NCI-H2171 (cell line): Measurements from ENCODE around the gene TP53BP1.
A peak's percentile ranks its signal among the peaks of the same experiment; 100 is the strongest.

Source experiments
- DNase-seq: peaks from one replicate; lab custom pipeline; 2025; lab: John Stamatoyannopoulos, UW

Gene TP53BP1

DNA sequence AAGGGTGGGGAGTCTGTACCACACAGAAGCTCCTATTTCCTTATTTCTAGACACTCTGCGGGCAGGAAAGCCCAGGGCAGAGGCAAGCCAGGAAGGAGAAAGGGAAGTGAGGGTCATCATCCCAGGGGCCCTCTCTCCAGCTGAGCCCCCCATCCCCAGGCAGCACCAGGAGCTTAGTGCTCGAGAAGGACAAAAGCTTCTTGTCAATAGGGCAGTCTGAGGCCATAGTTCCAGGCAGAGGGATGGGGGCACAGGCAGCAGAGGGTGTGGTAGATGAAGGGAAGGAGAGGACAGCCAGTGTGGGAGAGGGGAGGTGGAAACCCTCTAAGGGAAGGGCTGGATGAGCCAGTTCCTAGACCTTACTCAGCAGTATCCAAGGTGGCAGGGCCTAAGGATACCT is 27.2 kb upstream of the TP53BP1 start:
- DNase-seq, result no peak

DNA sequence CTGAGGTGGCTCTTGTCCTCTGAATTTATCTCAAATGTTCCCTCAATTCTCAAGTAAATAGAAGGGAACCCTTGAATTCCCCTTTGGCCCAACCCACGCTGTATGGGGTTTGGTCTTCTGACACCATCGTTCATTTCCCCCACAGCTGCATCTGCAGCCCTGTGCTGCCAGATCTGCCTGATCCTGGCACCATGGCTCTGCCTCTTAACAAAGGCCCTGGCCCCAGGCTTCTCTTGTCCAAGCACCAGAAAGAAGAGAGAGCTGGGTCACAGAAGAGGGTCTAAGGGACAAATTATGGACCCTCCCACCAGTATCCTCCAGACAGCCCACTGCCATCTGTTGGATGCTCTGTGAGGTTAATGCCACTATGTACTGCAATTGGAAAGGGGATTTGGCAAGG is 26.2 kb upstream of the TP53BP1 start:
- DNase-seq, result no peak

DNA sequence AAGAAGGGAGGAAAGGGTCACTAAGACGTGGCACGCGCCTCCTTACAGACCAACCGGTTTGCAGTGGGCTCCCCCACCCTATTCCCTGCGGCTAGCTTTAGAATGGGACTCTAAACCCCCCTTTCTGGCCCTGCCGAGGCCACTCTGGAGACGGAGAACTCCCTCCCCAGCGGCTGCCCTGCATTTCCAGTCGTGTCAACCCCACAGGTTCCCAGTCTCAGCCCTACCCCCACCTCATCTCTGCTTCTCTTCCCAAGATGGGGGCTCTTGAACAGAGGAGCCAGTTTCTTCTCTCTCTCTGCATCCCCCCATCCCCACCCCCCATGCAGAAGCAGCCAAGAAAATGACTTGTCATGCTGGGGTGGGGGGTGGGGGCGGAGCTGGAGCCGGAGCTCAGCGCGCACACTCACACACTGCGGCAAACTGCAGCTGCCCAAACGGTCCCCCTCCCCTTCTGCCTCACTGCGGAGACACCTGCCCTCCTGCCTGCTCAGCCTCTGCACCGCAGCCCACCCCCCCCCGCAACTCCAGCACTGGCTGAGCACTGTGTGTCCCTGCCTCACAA is 25.3 kb upstream of the TP53BP1 start:
- peak; percentile 59 for DNase-seq

DNA sequence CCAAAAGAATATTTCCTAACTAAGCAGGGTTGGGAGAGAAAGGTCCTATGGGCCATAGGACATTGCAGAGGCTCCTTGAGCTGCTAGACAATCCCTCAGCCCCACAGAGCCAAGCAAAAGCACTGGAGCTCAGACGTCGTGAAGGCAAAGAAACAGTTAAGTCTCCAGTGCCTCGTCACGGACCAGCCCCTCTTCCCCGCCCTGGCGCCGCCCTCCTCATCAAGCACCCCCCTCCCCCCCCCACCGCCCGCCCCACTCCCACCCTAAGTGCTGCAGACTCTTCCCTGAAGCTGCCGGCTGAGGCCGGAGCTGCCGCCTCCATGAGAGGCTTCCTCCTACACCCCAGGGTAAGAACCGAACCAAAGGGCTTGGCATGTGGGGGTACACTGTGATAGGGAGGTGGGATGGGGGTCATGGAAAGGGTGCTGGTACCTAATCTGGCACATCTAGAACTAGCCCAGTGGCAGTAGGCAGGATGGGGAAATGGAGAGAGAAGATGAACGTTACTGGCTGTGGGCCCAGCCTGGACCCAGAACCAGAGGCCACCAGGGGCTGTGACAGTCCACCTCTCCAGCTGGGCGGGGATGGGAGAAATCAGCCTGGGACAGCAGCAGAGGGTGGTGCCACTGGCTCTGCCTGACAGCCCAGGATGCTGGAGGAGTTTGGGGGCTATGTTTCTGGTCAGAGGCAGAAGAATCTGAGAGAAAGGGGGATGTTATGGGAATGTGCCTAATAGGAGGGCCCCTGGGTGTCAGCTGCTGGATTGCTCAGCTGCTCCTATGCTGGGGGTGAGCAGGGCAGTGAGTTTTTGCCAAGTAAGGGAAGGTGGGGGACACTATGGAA is 24.6 kb upstream of the TP53BP1 start, which contains the start of gene MAP1A:
TSS of gene MAP1A (plus strand) at position 255 of the 843 bp plus-strand sequence. CDS start 3,866 bp downstream, outside the sequence.
- DNase-seq, result peak; percentile 75

DNA sequence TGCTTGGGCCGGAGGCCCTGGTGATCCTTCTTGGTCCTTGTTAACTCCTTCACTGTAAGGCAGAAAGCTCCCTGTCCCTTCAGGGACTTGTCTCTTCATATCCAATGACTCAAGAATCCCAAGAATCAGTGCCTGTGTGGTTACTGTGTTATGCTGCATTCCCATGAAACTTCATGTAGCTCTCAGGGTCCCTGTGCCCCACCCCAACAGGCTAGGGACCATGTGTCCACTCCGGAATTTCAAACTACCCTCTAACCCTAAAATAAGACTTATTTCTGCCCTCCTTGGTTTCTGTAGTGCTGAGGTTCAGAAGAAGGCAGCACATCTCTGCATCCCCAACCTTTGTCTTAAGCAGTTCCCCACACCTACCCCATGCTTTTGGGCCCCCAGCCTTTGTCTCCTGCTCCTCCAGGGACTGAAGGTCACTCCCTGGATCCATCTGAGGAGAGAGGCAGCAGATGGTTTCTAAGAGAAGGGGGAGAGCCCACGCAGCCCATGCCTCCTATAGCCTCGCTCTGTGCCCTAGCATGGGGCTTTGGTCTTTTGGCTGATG is 23.9 kb upstream of the TP53BP1 start:
- DNase-seq, result peak; percentile 43

DNA sequence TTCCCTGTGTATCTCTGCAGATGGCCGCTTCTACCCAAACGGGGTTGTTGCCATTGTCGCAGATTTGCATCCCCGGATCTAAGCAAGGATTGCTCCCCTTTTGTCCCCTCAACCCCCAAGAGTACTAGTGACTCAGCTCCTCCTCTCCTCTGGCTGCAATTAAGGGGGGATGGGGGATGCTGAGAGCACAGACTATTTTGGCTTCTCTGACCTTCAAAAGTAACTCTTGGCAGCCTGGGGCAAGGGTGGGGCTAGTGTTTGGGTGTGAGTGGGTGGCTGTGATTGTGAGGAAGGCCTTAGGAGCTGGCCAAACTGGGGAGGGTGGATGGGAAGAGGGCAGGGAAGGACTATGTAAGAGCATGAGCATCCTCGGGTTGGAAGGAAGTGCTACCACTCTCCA is 23.2 kb upstream of the TP53BP1 start:
- no peak for DNase-seq

DNA sequence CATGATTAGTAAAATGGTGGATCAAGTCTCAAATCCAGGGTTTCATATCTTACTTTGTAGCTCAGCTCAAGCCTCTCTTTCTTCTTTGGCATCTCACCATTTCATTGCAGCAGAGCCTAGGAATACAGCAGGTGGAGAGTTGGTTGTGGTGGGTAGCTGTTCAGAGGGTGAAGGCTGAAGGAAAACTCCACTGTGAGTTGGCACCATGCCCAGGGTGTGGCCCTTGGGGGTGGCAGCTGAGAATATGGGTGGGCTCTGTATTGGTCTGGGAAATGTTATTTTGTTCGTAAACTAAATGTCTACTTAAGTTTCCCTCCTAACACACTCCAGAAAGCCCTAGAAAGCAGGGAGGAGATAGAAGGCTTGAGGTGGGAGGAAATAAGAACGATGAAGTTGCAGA is 22.8 kb upstream of the TP53BP1 start:
- no peak for DNase-seq

DNA sequence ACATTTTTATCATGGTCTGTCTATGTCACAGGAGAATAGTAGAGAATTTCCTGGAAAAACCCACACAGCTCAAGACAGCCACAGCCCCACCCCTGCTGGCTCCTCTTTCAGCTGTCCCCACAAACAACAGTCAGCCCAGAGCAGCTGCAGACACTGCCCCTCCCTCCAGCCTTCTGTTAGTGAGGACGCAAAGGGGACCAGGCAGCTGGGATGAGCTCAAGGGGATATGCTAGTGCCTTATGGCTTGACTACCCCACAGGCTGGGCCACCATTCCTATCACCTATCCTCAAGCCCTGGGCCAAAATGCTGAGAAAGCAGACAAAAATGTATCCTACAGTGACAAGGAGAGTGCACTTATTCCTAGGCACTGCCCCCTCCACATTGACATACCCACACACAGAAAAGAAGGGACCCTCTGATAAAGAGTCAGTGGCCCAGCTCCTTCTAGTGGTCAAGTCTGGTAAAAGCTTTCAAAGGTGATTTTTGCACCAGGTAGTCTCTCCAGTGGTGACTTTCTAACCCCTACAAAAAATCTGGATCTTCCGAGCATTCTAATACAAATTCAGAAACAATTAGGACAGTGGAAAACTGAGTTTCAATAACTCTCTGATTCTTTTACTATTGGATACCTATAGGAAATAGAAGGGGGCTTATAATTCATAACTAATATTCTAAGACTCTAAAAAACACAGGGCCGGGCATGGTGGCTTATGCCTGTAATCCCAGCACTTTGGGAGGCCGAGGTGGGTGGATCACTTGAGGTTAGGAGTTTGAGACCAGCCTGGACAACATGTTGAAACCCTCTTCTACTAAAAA is 21.5 kb upstream of the TP53BP1 start:
- peak; percentile 34 for DNase-seq

DNA sequence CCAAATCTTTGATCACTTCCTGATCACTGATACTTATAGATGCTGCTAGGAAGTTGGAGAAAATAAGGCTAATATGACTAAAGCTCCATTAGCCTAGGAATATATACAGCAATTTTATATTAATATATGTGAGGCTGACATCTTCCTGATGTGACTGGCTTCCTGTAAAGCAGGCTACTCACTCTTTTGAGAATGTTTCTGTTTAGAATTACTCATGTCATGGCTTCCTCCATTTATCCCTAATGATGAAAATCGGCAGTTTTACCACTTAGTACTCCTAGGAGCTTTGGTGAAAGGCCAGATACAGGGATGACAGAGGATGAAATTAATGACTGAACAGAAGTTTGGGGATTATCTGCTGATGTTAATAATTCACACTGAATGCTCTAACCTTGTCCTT is 20.6 kb upstream of the TP53BP1 start:
- no peak for DNase-seq

DNA sequence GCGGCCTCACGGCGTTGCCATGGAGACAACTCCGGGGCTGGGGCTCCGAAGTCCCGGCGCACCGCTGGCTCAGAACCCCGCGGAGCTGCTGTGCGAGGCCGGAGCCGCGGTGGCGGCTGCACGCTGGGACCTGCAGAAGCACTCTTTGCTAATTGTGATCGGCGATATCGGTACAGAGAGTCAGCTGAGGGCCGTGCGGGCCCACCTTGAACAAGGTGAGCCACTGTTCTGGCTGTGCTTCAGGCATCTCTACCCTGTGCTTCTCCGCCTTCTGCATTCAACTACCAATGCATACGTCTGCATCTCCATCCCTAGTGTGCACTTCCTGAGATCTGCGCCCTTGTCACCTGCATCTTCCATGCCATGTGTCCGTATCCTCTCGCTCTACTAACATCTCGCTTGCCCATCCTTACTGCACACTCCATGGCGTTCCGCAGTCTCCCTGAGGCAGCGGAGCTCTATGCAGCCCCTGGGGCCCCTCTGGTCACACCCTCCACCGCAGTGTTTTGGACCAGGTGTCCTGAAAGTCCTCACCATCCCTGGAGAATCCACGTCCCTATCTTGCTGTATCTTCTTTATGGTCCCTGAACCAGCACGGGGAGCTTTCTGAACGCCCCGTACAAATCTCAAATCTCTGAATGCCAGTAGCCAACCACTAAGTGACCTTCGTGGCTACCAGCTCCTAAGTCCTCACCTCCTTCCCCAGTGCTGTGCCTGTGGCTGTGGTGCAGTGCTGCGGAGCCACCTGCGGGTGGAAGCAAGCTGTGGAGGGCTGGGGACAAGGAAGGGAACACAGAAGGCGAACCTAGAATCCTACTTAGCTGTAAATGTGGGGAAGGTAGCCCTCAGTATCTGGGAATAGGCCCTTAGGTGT is 18.3 kb upstream of the TP53BP1 start:
- DNase-seq, result peak; percentile 9

DNA sequence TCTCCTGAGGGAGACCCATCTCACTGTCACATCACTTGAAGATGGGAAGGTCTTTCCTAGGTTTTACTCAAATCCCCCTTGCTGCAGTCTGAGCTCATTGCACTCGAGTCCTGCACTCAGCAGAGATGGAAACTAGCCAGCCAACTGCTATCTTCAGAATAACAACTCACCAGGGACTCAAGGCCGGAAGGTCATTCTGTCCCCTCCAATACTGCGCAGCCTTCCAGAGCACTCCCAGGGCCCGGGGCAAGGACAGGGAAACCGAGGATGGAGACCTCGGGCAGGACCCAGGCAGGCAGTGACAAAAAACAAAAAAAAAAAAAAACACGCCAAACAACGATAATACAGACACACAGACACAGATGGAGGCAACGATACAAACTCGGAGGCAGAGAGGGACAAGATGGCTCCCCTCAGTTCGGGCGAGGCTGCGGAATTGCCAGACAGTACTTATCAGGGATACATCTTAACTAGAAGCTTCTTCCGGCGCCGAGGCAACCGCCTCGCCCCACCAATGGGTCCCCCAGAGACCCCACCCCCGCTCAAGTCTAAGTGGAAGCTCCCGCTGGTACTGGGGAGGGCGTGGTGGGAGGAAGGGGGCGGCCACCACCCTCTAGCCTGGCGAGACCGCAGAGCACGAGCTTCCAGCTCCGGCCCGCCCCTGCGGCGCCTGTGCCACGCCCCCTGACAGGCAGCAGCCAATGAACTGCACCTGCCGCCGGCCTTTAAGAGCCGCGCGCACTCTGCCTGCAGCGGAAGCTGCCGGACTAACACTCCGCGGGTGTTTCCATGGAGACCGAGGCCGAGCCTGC is 17.4 kb upstream of the TP53BP1 start:
- DNase-seq, result peak; percentile 99

DNA sequence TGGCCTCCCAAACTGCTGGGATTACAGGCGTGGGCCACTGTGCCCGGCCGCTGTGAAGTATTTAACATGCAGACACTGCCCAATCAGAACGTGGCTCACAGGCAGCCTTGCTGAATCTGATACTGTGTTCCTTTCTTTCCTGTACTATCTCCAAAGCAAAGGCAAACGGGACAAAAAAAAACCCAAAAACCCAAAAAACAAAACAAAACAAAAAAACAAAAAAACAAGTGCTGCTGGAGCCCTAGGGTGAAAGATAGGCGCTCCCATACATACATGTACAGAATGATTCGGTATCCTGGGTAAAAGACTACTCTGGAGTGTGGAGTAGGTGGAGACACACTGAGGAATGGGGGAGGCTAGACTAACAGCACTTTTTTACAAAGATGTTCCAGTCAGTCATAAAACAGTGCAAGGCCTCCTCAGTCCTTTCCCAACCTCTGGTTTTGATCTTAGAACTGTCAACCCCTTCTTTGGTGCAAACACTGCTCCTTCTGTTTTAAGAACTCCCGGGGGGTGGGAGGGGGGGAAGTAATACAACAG is 16.8 kb upstream of the TP53BP1 start:
- no peak for DNase-seq

DNA sequence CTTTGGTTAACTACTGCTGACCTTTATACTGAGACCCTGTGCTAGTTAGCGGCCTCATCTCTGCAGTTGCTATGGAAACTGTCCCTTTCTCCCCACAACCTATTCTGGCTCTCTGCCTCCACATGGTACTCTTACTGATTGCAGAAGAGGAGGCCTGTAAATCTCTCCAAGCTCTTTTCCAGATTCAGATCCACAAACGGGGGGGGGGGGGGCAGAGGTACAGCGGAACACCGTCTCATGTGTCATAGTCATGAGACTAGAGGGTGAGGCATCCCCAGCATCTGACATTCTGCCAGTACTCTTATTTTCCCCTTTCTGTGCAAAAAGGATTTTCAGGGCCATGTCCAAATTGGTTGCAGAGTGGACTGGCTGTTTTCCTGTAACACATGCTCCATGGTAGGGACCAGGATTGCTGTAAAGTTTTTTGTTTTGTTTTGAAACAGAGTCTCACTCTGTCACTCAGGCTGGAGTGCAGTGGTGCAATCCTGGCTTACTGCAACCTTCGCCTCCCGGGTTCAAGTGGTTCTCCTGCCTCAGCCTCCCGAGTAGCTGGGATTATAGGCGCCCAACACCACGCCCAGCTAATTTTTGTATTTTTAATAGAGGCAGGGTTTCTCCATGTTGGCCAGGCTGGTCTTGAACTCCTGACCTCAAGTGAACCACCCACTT is 16.2 kb upstream of the TP53BP1 start:
- DNase-seq, result no peak

DNA sequence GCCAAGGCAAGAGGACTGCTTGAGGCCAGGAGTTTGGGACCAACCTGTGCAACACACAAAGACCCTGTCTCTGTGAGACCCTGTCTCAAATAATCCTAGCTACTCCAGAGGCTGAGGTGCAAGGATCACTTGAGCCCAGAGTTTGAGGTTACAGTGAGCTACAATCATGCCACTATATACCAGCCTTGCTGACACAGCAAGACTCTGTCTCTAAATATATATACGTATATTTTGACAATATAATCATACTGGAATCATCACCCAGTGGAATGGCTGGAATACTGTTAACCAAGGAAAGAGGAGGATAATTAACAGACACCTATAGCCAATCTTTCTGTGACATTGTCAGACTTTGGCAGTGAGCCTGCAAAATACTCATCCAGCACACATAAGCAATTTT is 15.5 kb upstream of the TP53BP1 start:
- DNase-seq, result no peak

DNA sequence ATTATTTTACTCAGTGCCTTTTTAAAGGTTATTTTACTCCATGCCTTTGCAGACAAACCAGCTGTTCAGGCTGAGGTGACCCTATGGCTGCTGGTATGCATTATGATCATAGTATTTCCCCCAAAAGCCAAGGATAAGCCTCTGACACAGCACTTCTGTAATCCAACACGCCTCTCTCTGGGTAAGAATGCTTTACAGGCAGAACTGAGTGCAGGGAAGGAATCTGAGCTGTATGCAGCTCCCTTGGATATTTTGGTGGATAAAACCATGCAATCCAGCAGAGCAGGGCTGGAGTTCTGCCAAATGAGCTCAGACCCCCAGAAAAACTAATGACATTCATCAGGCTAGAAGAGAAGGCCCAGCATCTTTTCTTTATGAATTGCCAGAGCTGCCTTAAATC is 12.8 kb upstream of the TP53BP1 start:
- no peak for DNase-seq

DNA sequence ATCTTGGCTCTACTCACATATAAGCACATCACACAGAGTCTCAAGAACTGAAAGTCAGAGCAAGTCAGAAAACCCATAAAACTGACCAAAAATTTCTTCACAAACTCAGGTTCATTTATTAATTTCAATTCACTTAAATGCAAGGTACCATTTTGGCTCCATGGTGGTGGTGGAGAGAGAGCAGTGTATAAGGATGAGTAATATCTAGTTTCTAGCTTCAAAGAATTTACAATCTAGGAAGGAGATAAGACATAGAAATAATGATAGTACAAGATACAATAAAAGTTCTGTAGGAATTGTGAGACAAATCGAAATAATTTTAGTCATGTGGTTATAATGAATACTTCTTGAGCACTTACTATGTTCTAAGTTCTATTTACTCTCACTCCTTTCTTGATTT is 6.7 kb upstream of the TP53BP1 start:
- DNase-seq, result no peak

DNA sequence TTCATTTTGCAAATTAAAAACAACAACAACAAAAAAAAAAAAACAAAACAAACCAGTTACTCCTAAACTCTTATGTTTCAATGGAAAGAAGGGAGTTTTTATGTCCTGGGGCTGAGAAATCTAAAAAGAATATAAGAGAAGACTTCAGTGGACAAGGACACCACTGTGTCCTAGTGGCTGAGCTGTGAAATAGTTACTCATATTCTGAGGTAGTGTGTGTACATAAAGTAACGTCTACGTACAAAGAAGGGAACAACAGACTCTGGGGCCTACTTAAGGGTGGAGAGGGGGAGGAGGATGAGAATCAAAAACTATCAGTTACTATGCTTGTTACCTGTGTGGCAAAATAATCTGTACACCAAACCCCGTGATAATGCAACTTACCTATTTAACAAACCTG is 6.0 kb upstream of the TP53BP1 start:
- DNase-seq, result no peak

DNA sequence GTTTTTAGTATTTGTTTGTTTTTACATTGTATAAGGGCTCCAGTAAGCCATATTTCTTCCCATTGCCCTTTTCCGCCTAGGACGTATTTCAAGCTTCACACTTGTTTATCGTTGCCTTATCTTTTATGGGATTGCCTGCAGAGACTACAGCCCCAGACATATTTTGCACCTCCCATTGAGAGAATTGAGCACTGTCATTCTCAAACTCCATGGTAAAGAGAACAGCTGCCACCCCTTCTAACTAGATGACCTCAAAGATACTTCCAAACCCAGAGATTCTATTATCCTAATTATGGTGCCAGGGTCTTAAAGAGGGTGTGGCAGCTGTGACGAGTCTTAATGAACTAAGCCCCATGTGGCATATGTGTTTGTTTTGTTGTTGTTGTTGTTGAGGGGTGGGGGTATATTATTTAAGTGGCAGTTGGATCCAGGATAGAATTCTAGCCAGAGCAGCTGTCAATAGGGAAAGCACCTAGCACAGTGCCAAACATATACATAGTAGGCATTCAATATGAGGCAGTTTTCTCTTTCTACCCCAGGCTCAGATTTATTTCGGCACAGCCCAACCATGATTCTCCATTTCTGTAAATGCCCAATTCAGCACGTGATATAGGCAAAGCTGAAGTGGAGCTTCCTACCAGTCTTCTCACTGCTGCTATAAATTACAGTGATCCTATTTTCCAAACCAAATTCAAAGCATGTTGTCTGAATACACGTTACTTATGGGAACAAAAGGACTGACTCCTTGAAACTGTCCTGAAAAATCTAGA is 932 bp upstream of the TP53BP1 start:
- no peak for DNase-seq

DNA sequence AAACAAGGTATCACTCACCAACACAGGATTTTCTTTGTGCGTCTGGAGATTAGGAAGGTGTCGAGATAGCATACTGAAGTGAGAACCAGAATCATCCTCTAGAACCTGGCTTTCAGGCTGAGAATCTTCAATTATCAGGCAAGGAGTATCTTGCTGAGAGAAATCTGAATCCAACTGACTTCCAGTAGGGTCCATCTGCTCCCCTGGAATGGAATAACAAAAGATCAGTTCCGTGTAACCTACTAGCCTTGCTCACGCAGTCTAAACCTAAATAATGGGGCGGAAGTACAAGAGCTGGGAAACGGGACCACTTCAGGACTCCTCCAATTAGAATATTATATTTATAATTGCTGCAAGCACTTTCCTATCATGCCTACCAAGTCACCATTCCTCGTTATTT is 690 bp downstream of the TP53BP1 start:
- no peak for DNase-seq
